ENCODE data around the gene KRTAP5-10.
"Not testable (repeated sequence)": the region's sequence is repeated elsewhere in the genome, so short reads cannot be mapped to it uniquely, and the experiment has no call there.

The KRTAP5-10 gene

DNA sequence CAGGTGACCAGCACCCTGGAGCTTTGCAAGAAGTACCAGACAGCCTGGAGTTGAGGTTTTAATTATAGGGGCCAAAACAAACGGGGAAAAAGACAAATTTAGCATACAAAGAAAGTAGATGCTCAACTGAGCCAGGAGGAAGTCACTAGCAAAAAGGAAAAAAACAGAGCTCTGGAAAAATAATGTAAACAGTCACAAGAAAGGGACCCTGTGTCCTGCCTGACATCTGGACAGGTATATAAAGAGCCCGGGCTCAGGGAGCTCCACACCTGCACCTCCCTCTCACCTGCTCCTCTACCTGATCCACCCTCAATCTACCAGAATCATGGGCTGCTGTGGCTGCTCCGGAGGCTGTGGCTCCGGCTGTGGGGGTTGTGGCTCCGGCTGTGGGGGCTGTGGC lies at the start of gene KRTAP5-10:
TSS of gene KRTAP5-10 (plus strand) at position 301 of the 400 bp plus-strand sequence. CDS start at position 326, 25 bp downstream.
- DNase-seq = peak; percentile 35

DNA sequence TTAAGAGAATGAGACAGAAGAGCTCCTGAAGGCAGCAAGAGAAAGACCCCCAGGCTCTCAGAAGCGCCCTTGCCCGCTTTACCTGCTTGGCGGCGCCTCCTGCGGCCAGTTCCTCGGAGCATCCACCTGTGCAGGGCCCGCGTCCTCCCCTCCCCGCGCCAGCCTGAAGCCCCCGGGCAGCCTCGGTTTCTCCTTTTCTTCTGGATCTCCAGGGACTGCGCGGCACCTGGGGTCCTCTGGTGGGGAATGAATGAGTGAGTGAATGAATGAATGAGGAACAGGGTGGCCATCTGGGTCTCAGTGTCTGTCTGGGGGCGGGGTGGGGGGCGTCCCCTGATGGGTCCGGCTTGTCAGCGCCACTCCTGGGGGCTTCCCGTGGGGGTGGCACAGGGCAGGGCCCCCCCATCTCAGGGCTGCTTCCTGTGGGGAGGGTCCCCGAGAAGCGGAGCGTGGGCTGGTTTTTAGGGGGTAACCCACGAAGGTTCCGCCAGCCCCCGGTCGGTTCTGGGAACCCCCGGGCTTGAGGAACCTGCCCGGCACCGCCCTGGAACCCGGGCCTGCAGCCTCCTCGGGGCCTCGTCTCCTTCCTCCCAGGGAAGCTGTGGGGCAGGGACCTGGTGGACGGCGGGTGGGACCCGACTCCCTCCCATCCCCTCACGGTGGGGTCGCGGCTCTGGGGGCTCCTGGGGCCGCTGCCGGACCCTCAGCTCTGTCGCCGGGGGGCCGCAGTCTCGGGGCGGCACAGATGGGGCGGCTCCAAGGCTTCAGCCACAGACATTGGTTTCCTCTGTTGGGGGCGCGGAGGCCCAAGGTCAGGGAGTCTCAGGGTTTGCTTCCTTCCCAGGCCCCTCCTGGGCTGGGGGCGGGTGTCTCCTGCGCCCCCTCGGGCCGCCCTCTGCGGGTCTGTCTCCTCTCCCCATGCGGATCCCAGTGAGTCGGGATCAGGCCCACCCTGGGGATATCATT lies 46.6 kb upstream of the KRTAP5-10 start:
- no peak for DNase-seq

- DNase-seq = no peak
Observed at GRCh38 chr11:71519546-71519945, 45.8 kb upstream of the KRTAP5-10 start.

GRCh38 chr11:71525188-71525937 lies 40.0 kb upstream of the KRTAP5-10 start:
- no peak for DNase-seq

DNA sequence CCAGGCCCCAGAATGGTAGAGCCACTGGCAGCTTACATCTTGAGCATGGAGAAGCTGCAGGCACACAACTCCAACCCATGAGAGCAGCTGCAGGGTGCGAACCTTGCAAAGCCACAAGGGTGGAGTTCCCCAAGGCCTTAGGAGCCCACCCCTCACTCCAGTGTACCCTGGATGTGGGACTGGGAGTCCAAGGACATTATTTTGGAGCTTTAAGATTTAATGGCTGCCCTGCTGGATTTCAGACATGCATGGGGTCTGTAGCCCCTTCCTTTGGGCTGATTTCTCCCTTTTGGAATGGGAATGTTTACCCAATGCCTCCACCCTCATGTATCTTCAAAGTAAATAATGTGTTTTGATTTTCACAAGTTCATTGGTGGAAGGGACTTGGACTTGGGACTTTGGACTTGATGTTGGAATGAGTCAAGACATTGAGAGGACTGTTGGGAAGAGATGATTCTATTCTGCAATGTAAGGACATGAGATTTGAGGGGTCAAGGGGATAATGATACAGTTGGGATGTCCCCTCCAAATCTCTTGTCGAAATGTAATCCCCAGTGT lies 39.3 kb upstream of the KRTAP5-10 start:
- DNase-seq = no peak

- not testable (repeated sequence) for DNase-seq
Observed at GRCh38 chr11:71526796-71527575, 38.4 kb upstream of the KRTAP5-10 start, which contains the start of gene KRTAP5-7. Gene KRTAP5-7 (plus strand): TSS chr11:71527267. CDS start chr11:71527301, 34 bp downstream.

GRCh38 chr11:71527576-71528210 lies 37.7 kb upstream of the KRTAP5-10 start:
- no peak for DNase-seq

- DNase-seq = no peak
Observed at GRCh38 chr11:71530602-71531001, 34.8 kb upstream of the KRTAP5-10 start.

GRCh38 chr11:71532036-71532610 lies 33.2 kb upstream of the KRTAP5-10 start:
- DNase-seq = no peak

- not testable (repeated sequence) for DNase-seq
Observed at GRCh38 chr11:71534711-71535608, 30.4 kb upstream of the KRTAP5-10 start.

DNA sequence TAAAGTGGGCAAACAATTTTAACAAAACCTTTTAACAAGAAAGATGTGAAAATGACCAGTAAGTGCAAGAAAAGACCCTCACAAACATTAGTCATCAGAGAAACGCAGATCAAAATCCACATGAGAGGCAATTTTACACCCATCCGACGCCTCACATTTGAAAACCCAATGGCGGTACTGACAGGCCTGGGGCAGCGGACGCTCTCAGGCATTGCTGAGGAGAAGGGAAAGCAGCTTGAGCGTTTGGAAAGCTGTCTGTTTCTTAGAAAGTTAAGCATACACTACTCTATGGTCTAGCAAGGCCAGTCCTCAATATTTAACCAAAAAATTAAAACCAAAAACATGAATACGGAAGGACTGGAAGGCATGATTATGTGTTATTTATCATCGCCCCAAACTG lies 29.5 kb upstream of the KRTAP5-10 start:
- no peak for DNase-seq

GRCh38 chr11:71537537-71537936 lies 27.8 kb upstream of the KRTAP5-10 start:
- no peak for DNase-seq

- DNase-seq = not testable (repeated sequence)
Observed at GRCh38 chr11:71537977-71538665, 27.2 kb upstream of the KRTAP5-10 start, which contains the start of gene KRTAP5-8. Gene KRTAP5-8 (plus strand): TSS chr11:71538025. CDS start chr11:71538056, 31 bp downstream.

GRCh38 chr11:71538666-71538990 lies 26.7 kb upstream of the KRTAP5-10 start:
- DNase-seq = no peak

- DNase-seq = no peak
Observed at GRCh38 chr11:71539017-71539416, 26.3 kb upstream of the KRTAP5-10 start.

DNA sequence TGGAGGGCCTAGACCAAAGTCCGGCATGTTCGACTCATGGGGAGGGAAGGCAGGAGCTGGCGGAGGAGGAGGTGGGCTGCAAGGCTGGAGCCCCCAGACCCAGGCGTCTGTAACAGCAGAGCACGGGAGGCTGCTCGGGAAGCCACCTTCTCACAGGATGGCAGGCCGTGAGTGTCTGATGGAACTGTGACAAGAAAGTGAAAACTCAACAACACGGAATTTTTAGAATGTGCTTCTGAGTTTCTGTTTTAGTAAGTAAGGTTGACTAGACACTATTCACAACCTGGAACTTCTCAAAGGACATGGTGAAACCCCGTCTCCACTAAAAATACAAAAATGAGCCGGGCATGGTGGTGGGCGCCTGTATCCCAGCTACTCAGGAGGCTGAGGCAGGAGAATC lies 25.4 kb upstream of the KRTAP5-10 start:
- not testable (repeated sequence) for DNase-seq

GRCh38 chr11:71540521-71541304 lies 24.6 kb upstream of the KRTAP5-10 start:
- DNase-seq = not testable (repeated sequence)

DNA sequence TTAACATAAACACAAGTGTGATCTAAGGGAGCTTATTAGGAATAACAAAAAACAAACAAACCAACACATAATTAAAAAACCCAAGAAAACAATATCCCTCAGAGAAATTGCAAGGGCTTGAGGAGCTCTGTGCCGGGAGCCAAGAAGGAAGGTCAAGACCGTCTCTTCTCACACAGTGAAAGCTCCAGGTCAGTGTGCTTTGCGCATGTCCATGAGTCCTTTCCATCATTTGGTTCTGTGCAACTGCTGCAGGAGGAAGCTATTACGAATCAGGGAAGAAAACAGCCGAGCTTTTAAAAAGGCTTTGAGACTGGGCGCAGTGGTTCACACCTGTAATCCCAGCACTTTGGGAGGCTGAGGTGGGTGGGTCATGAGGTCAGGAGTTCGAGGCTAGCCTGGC lies 23.0 kb upstream of the KRTAP5-10 start:
- DNase-seq = no peak
